Upper lobe of left lung (tissue), 4 donors: ENCODE measurements around the gene EGFR.

Source experiments
- EP300 ChIP-seq, 4 donors: sonication (generic); formaldehyde crosslinking; IDR thresholded peaks; one replicate each; pipeline ENCODE4 v1.5.1; 2017; ENCODE audit warnings: antibody characterized with exemption in 4 of 4, control low read depth in 2 of 4
- POLR2A ChIP-seq, 4 donors: fragments of 450-650 bp; IDR thresholded peaks; one replicate each; pipeline ENCODE4 v1.5.1; 2016 to 2017; ENCODE audit warnings: antibody characterized with exemption in 4 of 4, mild to moderate bottlenecking in 2 of 4
- TF ChIP-seq, protein P1 (sequence below), 6 experiments: fragments of 450-650 bp in 4 of 6; fragments of 200-600 bp in 2 of 6; sonication (generic) in 2 of 6; IDR thresholded peaks; one replicate each; pipeline ENCODE4 v1.5.1; 2016 to 2019; ENCODE audit warnings: antibody characterized with exemption in 6 of 6

DNA sequence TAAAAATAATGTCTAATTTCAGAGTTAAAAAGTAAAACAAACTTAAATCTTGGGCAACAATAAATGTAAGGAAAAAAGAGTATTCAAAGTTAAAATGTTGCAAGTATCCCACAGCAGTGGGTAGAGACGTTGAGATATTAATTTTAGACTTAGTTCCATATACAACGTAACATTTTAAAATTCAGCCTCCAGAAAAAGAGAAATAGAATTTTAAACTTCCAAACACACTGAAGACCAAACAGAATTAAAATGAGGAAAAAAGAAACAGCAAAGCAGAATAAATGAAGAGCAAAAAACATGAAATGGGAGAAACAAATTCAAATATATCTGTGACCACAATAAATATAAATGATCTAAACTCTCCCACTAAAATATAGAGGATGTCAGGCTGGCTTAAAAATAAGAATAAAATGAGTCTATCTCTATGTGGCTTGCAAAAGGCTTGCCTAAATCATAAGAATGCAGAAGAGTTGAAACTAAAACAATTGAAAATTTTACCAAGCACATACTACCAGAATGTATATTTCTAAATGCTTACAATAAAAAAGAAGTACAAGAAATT, 46.0 kb upstream of the EGFR start:
- TF ChIP-seq, protein P1, sequence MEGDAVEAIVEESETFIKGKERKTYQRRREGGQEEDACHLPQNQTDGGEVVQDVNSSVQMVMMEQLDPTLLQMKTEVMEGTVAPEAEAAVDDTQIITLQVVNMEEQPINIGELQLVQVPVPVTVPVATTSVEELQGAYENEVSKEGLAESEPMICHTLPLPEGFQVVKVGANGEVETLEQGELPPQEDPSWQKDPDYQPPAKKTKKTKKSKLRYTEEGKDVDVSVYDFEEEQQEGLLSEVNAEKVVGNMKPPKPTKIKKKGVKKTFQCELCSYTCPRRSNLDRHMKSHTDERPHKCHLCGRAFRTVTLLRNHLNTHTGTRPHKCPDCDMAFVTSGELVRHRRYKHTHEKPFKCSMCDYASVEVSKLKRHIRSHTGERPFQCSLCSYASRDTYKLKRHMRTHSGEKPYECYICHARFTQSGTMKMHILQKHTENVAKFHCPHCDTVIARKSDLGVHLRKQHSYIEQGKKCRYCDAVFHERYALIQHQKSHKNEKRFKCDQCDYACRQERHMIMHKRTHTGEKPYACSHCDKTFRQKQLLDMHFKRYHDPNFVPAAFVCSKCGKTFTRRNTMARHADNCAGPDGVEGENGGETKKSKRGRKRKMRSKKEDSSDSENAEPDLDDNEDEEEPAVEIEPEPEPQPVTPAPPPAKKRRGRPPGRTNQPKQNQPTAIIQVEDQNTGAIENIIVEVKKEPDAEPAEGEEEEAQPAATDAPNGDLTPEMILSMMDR (IDR thresholded peaks at IDR 0.05) = no peak
- TF ChIP-seq EP300 (IDR thresholded peaks at IDR 0.05) (no peak), POLR2A (IDR thresholded peaks at IDR 0.05) (no peak)
